Measurements from ENCODE around the gene ABCG2.
"Not testable (repeated sequence)": the region's sequence is repeated elsewhere in the genome, so short reads cannot be mapped to it uniquely, and the experiment has no call there.

The ABCG2 gene

DNA sequence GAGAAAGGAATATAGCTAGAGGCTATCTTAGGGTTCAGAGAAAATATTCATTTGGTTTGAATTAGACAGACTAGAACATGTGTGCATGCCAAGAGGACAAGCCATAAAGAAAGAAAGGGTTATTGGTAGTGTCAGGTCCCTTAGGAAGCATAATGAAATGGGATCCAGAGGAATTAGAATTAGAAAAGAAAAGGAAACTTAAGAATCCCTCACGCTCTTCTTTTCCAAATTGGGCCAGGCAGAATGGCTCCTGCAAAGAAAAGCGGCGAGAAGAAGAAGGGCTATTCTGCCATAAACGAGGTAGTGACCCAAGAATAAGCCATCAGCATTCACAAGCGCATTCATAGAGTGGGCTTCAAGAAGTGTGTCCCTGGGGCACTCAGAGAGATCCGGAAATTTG is 4.9 kb upstream of the ABCG2 start:
- DNase-seq, result no peak

- no peak for DNase-seq
These were observed 4.2 kb upstream of the ABCG2 start for GRCh38 chr4:88162626-88163025.

DNA sequence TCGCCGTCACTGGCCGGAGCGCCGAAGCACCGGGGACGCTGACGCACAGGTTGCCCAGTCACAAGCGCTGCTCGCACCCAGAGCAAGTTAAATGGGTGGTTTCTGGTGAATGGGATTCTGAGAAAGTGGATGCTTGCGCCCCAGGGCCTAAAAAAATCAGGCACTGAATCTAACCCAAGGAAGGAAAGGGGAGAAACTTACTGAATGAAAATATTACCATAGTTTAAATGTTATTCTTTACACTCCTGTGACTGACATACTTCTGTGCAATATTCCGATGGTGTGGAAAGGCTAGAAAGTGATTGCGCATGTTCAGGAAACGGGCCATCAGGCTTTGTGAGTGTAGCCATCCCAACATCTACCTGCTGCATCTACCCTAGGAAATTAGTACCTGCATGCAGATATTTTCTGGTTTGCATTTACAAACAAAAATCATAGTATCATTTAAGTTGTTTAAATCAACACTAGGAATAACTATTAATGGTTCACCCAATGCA is 838 bp upstream of the ABCG2 start:
- no peak for DNase-seq

DNA sequence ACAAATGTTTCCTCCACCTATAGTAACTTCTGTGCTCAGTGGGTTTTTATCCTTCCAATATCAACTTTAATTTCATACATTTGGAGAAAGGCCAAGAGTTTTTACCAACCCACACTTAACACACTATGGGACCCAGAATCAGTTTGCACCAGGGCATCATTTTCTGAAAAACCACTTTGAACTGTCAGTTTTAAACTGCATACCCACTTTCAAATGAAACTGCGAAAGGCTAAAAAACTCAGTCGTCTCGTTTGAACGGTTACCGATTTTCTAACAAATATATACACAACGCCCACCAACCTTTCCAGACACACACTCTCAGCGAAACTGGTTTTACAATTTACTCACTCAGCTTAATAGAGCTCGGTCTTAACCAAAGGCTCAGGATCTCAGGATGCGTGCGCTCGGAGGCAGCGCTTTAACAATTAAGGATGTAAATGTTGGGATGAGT is 376 bp downstream of the ABCG2 start:
- no peak for DNase-seq

DNA sequence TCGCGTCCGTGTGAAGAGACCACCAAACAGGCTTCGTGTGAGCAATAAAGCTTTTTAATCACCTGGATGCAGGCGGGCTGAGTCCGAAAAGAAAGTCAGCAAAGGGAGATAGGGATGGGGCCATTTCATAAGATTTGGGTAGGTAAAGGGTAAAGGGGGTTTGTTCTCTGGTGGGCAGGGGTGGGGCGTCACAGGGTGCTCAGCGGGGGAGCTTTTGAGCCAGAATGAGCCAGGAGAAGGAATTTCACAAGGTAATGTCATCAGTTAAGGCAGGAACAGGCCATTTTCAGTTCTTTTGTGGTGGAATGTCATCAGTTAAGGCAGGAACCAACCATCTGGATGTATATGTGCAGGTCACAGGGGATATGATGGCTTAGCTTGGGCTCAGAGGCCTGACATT is 6.1 kb downstream of the ABCG2 start:
- DNase-seq, result not testable (repeated sequence)

DNA sequence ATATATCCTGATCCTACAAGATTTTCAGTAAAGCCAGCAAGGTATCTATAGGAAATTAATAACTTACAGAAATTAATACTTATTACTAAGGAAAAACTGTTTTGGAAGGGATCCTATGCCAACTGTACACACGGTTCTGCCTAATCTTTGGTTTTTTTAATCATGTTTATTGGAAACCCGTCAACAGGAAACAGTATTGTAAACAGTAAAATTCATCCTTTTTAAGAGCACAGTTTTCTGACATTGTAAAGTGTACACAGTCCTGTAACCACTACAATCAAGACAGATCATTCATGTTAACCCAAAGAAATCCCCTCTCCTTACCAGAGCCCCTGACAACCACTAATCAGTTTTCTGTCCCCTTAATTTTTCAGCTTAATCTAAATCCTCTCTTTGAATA is 9.9 kb downstream of the ABCG2 start:
- DNase-seq, result no peak

- DNase-seq, result no peak
These were observed 10.6 kb downstream of the ABCG2 start for GRCh38 chr4:88147799-88148217.

DNA sequence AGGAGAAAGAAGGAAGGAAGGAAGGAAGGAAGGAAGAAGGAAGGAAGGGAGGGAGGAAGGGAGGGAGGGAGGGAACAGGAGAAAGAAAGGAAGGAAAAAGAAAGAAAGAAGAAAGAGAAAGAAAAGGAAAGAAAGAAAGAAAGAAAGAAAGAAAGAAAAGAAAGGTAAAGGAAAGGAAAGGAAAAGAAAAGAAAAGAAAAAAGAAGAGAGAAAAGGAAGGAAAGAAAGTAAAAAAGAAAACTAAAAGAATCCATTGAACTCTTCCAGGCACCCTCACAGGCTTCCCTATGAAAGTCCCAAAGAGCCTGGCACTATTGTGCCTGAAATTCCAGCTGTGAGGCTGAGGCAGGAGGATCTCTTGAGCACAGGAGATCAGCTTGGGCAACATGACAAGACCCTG is 11.5 kb downstream of the ABCG2 start:
- no peak for DNase-seq

DNA sequence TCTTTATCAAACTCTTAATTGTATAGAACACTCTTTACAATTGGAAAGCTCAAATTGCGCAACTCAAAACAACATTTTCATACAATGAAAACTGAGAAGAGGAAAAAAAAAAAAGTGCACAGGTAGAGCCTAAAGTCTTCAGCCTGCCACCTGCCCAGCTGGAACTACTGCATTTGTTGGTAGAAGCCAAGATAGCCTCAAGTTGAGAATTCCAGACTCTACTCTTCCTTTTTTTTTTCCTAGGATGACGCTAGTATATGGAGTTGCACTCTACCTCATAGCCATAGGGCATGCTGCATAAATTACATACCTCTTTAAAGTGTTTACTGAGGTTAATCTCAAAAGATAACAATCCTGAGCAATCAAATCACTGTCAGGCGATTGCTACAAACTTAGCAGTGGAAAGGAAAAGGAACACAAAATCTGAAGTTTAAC is 13.6 kb downstream of the ABCG2 start:
- no peak for DNase-seq

DNA sequence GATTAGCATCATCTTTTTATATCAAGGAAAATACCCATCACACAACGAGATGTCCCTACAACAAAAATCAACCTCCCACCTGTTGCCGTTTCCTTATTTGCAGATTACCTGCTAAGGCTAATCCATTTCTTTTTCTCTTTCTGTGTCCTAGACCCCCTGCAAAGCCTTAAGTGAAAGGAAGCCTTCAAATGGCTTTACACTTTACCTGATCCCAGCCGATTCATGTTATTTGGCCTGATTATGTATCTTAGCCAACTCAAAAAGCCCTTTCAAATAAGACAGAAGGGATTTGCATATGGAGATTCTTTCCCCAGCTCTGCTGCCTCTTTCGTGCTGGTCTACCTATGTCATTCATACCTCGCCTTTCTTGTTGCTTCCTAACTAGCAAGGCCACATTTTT is 14.4 kb downstream of the ABCG2 start:
- DNase-seq, result no peak

DNA sequence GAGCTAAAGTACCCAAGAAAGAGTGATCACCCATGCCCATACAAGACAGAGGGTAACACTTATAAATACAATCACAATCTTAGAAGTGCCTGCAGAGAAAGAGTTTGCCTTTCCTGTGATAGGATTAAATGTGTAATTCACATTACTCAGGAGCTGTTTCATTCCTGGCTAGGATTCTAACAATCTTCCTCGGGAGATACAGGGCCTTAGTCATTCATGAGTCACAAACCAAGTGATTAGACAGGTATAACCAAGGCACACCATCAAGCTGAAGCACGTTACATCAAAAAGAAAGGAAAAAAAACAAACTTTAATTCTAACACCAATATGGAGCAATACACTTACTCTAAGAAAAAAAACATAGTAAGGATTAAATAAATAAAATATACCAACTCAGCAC is 14.9 kb downstream of the ABCG2 start:
- DNase-seq, result no peak

- no peak for DNase-seq
These were observed 19.9 kb downstream of the ABCG2 start for GRCh38 chr4:88138561-88138960.

DNA sequence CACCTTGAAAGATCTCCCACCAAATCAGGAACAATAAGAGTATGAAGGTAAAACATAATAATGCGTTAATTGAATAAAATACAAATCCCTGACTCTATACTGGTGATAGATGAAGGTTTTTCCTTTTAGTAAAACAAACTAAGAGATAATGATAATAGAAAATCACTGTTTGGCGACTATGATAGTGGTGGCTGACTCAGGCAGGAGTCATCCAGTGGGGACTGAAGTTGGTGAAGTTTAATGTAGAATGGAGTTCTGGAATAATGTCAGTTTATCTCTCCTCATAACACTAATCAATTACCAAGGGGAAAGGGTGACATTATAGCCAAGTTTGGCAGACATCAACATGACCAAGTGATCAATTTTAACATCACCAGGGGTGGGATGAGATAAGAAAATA is 21.3 kb downstream of the ABCG2 start:
- no peak for DNase-seq

- no peak for DNase-seq
These were observed 22.2 kb downstream of the ABCG2 start for GRCh38 chr4:88136249-88136648.

GRCh38 chr4:88135356-88135663 is 23.1 kb downstream of the ABCG2 start:
- DNase-seq, result no peak

GRCh38 chr4:88134536-88135355 is 23.7 kb downstream of the ABCG2 start:
- DNase-seq, result no peak

DNA sequence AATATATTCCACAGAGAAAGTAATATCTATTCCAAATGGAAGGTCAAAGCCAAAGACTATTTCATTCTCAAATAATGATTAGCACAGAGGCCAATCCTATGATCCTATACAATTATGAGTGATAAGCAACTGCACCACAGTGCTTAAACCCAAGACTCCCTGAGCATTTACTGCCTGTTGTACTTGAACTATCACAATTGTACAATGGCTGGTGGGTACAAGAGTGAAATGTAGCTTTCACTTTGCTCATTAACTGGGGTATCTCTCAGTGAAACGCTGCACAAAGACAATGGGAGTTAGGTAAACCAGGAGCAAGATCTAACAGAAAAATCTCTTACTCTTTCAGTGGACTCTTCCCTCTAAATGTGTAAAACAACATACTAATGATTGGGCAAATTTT is 24.3 kb downstream of the ABCG2 start:
- DNase-seq, result no peak

- no peak for DNase-seq
These were observed 27.7 kb downstream of the ABCG2 start for GRCh38 chr4:88130544-88131305.

DNA sequence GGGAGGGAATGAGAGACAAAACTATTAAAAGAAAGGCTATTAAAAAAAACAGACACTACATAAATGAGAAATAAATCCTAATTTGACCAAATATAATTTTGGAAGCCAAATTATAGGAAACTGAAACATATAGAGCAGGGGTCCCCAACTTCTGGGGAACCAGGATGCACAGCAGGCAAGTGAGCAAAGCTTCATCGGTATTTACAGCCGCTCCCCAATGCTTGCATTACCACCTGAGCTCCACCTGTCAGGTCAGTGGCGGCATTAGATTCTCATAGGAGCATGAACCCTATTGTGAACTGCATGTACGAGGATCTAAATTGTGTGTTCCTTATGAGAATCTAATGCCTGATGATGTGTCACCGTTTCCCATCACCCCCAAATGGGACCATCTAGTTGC is 28.4 kb downstream of the ABCG2 start:
- DNase-seq, result no peak

DNA sequence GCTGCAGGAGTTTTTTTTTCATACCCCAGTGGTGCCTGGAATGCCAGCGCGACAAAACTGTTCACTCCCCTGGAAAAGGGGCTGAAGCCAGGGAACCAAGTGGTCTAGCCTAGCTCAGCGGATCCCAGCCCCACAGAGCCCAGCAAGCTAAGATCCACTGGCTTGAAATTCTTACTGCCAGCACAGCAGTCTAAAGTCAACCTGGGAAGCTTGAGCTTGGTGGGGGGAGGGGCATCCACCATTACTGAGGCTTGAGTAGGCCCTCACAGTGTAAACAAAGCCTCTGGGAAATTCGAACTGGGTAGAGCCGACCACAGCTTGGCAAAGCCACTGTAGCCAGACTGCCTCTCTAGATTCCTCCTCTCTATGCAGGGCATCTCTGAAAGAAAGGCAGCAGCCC is 36.2 kb downstream of the ABCG2 start:
- not testable (repeated sequence) for DNase-seq

DNA sequence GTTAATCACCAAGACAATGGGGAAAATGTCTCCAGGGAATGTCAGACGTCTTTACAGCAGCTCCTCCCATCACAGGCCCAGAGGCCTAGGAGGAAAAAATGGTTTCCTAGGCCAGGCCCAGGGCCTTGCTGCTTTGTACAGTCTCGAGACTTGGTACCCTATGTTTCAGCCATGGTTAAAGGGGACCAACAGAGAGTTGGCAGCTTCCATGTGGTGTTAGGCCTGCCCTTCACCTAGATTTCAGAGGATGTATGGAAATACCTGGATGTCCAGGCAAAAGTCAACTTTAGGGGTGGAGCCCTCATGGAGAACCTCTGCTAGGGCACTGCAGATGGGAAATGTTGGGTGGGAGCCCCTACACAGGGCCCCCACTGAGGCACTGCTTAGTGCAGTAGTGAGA is 38.5 kb downstream of the ABCG2 start:
- DNase-seq, result no peak

DNA sequence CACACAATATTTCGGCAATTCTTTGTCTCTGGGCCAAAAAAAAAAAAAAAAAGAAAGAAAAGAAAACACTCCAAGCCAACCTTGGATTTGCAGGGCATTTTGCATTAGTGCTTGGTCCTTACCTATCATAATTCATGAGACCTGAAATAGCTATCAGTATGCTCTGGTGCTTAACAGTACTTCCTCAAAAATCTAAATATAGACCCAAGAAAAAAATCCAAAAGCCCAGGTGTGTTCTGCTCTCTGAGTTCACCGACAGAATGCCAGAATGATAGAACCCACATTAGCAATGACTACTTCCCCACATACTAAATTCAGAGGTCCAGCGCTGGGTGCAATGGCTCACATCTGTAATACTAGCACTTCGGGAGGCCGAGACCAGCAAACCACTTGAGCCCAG is 42.9 kb downstream of the ABCG2 start:
- DNase-seq, result no peak

GRCh38 chr4:88112856-88113255 is 45.6 kb downstream of the ABCG2 start:
- DNase-seq, result no peak

GRCh38 chr4:88110826-88111225 is 47.6 kb downstream of the ABCG2 start:
- no peak for DNase-seq
